Stimulated activated CD4-positive, alpha-beta T cell treated with anti-CD3 and anti-CD28 coated beads, Interleukin-4, amount 100 ng/mL, for 48 hours (primary cell): Measurements from ENCODE around the gene DLX2.
"Not testable (repeated sequence)": the region's sequence is repeated elsewhere in the genome, so short reads cannot be mapped to it uniquely, and the experiment has no call there.

ENCODE experiments used
- DNase-seq, 2 donors: peaks; one replicate each; pipeline ENCODE4 v3.0.0-alpha.2; 2020; ENCODE audit warnings: low read depth in 2 of 2

Gene DLX2

DNA sequence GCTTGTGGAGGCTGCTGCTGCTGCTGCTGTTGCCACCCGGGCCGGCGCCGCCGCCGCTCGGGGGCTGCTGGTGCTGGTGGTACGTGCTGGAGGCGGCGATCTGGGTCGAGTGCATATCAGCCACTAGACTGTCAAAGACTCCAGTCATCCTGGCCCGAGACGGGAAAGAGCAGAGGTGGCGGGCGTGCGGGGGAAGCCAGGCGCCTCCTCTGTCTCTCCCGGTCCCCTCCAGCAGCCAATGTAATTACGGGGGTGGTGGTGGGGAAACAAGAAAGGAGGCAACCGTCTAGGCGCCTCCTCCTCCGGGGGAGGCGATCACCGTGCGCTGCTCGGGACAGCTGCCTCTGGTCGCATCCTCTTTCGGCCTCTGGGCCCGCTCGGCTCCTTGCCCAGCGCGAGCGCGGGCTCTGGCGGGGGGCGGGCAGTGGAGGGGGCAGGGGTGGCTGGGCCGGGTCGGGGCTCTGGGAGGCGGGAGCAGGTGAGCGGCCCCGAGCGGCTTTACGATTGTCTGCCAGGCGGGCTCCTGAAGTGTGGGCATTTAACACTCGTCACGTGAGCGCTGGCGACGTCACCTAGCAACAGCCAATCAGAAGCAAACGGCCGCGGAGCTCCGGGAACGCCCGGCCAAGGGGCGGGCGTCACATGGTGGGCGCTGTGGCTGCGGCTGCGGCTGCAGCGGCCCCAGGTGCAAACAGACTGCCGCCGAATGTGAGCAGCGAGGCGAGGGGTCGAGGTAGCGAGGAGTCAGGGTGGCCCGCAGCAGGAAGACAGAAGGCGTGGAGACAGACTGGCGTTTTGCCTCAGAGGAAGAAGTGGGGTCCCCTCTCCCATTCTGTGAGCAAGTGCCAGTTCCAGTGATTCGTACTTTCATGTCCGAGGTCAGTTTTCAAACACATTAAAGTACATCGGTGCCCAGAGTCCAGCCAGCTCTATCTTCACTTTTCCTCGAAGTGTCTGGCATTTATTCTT, at the start of gene DLX2:
TSS of gene DLX2 (minus strand) at position 510 of the 969 bp plus-strand sequence. CDS start at position 148, 362 bp downstream.
- peak; percentile 67 to 74 for DNase-seq

DNA sequence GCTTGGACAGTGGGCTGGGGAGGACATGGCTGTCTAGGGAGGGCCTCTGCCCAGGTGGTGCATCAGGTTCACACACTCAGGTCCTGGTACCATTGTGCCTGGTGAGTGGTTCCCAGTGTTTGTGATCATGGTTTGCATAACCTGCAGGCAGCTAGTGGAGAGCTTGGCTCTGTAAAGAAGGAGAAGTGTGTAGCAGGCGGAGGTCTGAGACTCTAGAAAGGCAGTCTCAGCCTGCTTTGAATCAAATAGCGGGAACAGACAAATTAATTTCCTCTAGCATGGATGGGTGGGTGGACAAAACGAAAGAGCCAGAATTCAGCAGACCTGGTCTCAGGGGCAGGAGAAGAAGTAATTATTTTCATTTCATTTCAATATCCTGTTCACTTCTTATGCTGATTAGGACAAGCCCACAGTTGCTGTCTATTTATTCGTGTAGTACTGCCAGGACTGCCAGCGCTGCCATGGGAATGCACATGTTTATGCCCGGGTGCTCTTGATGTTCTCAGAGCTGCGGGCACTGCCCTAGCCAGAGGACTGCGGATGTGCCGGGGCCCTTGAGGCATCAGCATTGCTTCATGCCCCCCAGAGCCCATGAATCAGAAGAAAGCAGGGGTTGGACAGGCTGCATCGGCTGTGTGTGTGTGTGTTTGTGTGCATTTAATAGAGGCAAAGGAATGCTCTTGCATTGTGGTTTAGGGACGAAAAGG, 45.4 kb upstream of the DLX2 start:
- no peak for DNase-seq

DNA sequence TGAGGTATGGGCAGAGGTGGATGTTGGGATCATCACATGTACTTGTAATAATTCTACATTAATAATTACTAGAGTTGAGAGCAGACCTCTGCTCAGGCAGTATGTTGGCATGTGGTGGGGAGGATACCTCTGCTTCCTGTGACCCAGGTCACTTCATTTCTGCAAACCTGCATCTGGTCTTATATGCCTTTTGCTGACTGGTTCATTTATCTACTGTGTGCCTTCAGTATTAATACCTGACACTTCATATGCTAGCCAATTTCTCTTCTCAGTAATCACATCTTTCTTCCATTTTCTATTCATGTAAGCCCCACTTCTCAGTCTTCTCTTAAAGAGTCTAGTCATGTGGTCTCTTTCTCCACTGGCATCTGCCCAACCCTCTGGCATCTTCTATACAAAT, 41.1 kb upstream of the DLX2 start:
- DNase-seq = no peak

DNA sequence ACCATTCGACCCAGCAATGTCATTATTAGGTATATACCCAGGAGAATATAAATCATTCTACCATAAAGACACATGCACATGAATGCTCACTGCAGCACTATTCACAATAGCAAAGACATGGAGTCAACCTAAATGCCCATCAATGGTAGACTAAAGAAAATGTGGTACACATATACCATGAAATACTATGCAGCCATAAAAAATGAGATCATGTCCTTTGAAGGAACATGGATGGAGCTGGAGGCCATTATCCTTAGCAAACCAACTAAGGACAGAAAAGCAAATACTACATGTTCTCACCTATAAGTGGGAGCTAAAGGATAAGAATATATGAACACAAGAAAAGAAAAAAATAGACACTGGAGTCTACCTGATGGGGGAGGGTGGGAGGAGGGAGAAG, 36.0 kb upstream of the DLX2 start:
- not testable (repeated sequence) for DNase-seq

DNA sequence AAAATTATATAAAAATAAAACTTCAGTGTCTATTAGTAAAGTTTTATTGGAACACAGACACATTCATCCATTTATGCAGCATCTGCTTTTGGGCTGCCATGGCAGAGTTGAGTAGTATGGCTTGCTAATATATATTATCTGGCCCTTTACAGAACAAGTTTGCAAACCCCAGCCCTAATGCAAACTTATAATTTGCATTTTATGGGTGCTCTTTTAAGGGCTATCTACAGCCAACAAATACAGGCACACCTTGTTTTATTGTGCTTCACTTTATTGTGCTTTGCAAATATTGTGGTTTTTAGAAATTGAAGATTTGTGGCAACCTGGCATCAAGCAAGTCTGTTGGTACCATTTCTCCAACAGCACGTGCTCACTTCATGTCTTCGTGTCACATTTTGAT, 35.2 kb upstream of the DLX2 start:
- no peak for DNase-seq

DNA sequence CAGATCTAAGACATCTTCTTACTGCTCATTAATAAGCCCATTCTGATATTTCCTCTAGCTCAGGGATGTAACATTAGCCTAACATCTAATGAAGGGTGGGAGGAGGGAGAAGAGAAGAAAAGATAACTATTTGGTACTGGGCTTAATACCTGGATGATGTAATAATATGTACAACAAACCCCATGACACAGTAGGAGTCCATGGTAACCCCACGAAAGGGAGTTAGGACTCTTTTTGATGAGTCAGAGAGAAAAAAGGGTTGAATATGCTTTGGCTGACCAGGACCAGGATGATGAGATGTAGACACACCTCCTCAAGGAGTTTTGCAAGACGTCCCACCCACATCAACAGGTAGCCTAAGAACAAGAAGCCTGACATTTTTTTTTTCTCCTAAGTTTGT, 34.4 kb upstream of the DLX2 start:
- no peak for DNase-seq

DNA sequence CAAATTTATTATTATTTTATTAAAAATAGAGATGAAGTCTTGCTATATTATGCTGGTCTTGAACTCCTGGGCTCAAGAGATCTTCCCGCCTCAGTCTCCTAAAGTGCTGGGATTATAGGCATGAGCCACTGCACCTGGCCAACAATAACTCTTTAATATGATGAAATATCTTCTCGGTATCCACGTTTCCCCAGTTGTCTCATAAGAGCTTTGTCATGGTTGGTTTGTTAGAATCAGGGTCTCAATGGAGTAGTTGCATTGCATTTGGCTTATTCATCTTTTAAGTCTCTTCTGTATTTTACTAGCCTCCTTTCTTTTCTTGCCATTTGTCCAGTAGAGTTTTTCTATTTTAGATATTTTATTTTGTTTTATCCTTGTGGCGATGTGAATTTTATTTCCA, 32.7 kb upstream of the DLX2 start:
- no peak for DNase-seq

DNA sequence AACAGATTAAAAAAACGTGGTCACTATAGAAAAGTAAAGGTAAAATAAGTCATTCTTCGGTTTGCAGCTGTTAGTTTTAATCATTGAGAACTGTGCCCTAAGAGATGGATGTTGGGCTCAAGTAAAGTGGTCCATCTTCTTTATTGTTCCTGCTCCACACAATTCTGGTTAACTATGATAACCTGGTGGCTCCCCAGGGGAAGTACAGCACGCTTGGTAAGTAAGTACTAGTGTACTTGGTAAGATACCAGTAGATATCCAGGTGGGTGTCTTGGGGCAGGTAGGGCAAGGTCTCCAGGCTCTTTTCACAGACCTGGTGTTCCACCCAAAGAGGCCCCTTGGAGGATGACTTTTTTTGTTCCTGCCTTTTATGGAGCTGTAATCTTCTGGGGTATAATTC, 31.6 kb upstream of the DLX2 start:
- no peak for DNase-seq

DNA sequence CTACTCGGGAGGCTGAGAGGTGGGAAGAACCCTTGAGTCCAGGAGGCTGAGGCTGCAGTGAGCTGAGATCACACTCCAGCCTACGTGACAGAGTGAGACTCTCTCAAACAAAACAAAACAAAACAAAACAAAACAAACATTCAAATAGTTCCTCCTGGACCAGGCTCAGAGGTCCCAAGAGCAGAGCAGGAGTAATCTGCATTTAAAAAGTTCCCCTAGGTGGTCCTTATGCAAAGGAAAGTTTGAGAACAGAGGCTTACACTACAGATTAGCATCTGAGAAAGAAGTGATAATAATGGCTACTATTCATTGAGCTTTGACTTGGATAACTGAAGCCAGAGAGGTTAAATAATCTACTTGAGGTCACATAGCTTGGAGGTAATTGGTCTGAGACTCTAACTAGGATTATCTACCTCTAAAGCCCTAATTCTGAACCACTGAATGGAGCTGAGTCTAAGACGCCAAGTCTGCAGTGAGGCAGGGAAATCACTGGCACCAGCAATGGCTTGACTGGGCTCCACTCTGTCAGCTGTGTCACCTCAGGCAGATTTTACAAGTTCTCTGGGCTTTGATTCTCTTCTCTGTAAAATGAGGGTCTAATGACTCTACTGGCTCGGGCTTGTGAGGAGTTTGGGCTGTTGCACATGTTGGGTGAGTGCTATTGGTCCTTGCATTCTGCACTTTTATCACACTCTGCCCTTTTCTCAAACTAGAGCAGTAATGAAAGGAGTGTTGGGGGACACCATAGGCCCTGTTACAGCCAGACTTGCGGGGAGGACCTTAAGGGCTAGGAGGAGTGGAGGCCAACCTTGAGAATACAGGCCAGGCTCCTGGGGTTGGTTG, 29.2 kb upstream of the DLX2 start:
- DNase-seq = no peak

DNA sequence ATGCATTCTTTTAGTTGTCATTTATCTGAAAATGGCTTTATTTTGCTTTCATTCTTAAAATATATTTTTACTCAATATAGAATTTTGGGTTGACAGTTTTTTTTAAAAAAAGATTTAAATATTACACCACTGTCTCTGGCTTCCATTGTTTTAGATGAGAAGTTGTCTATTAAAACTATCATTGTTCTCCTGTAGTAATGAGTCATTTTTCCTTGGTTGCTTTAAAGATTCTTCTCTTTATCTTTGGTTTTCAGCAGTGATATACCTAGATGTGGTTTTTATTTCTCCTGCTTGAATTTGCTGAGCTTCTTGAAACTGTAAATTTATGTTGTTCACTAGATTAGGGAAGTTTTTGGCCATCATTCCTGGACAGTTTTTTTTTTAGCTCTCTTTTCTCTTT, 26.7 kb upstream of the DLX2 start:
- DNase-seq = no peak

DNA sequence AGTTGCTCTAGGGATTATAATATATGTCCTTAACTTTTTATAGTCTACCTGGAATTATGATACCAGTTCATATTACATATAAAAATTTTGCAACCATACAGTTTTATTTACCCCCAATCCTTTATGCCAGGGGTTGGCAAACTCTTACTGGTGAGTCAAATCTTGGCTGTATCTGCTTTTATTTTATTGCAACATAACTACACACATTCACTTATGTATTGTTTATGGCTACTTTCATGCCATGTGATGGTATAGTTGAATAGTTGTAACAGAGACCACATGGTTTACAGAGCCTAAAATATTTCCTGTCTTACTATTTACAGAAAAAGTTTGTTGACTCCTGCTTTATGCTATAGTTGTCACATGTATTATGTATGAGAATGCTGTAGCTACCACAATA, 25.8 kb upstream of the DLX2 start:
- DNase-seq = no peak

DNA sequence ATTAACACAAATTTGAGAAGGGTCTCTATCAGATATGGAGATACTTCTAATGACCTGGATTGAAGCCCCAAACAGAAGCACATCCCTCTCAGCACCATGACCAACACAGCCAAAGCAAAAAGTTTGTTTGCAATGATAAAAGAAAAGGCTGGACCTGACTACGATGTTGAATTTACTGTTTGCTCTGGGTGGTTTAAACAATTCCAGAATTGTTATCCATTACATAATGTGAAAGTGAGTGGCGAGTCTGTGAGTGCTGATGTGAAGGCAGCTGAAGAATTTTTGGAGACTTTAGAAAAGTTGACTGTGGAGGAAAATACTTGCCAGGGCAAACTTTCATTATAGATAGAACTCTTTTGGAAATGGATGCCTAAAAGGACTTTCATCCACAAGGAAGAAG, 17.4 kb upstream of the DLX2 start:
- DNase-seq = no peak

DNA sequence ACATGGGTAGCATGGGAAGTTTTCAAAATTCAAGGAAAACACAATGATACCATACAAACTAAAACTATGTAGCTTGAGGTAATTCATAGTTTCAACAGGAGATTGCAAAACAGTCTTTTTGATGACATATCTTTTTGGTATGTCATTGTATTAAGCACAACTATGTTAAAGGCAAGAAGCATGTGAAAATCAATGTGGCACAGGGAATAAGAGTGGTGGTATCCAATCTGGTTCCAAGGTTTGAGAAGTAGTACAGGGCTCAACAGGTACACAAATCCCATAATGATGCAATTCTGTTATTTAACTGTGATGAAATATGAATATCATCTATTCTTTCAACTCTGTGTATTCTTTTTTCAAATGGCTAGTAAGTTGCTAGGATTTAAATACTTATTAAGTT, 16.4 kb upstream of the DLX2 start:
- no peak for DNase-seq

DNA sequence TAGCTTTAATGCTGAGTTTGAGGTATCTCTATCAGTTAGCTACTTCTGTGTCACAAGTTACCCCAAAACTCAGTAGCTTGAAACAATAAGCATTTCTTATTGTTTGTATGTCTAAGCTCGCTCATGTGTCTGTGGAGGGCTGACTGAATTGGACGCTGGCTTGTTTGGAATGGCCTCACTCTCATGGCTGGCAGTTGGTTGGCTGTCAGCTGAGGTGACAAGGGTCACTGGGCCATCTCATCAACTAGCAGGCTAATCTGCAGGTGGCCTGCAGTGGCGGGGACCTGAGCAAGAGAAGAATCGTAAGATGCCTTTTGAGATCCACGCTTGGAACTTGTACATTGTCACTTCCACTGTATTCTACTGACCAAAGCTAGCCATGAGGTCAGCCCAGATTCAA, 13.4 kb upstream of the DLX2 start:
- DNase-seq = no peak

DNA sequence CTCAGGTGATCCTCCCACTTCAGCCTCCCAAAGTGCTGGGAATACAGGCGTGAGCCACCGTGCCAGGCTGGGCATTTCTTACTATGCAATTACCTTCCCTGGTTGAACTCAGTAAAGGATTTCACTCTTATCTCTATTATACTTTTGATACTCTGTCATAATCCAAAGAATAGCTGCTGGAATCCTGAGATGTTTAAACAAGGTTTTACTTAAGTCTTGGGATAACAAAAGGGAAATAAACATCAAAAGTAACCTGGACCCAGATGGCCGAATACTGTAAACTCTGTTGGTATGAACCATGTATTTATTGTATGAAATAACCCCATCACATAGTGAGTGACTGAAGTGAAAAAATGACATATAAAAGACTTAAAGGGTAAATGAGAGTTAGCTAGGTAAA, 11.9 kb upstream of the DLX2 start:
- no peak for DNase-seq

DNA sequence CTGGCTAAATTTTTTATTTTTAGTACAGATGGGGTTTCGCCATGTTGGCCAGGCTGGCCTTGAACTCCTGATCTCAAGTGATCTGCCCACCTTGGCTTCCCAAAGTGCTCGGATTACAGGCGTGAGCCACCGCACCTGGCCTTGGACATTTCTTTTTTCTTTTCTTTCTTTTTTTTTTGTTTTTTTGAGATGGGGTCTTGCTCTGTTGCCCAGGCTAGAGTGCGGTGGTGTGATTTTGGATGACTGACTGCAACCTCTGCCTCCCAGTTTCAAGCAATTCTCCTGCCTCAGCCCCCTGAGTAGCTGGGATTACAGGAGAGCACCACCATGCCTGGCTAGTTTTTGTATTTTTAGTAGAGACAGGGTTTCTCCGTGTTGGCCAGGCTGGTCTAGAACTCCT, 11.5 kb upstream of the DLX2 start:
- not testable (repeated sequence) for DNase-seq

DNA sequence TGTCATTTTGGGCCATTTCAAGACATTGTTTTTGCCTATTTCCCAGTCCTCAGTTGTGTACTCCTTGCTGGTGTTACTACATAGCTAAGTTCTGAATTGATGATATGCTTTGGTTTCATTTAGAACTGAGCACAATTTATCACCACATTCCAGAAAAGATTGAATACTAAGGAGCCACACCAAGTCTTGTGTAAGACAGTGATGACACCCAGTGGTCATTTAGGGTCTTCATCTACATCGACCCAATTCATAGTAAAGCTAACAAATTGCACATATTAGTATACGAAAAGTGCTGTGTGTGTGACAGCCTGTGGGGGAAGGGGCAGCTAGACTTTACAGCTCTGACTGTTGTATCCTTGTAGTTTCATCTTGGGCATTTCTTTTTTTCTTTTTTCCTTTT, 10.9 kb upstream of the DLX2 start:
- no peak for DNase-seq

DNA sequence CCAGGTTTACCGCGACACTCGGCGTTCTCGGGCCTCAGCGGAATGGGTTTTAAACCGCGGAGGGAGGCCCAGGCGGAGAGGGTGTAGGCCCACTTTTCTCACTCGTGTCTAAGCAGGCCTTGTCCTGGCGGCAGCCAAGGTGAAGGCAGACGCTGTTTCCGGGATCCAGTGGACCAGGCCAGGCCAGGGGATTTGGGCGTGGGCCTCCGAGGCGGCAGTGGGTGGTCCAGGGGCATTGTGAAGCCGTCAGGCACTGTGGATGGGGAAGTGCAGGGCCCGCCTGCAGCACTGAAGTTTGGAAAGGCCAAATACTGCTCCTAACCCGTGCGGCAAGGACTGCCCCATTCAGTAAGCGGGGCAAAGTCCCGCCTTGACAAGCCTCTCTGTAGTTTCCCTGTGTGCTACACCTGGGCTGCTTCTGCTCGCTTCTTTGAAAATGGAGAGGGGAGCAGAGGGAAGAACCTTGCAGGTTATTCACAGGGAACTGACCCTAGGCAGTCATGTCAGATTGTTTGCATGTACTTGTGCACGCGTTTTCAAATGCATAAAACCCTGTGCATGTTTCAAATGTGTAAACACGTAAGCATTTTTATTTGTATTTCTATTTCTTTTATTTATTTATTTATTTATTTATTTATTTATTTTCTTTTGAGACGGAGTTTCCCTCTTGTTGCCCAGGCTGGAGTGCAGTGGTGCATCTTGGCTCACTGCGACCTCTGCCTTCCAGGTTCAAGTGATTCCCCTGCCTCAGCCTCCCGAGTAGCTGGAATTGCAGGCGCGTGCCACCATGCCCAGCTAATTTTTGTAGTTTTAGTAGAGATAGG, 7.5 kb upstream of the DLX2 start:
- no peak for DNase-seq

DNA sequence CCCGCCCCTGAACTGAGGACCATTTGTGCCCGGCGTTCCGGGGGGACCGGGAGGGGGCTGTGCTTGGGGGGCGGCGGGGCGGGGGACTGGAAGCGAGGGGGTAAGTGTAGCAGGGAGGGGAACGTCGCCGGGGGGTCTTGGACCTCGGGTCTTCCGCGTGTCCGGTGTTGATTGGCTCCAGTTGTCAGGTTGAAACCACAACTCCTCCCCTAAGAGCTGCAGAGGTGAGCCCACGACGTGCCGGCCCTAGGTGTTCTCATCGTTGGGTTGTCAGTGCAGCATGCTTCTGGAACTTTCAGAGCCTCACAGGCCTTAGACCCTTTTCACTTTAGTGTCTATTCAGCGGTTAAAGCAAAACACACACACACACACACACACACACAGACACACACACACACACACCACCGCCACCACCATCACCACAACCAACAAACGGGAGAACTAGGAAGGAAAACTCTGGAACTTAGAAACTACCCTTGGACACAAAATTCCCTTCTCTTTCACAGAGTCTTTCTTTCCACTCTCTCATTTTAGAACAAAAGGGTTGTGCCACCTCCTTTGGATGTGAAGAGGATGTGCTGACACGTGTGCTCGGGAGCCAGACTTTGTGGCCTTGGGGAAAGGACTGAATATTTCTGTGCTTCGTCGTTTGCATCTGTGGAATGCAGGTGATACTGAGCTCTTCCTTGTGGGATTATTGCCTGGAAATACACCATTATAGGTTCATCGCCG, 6.7 kb upstream of the DLX2 start:
- DNase-seq = no peak

DNA sequence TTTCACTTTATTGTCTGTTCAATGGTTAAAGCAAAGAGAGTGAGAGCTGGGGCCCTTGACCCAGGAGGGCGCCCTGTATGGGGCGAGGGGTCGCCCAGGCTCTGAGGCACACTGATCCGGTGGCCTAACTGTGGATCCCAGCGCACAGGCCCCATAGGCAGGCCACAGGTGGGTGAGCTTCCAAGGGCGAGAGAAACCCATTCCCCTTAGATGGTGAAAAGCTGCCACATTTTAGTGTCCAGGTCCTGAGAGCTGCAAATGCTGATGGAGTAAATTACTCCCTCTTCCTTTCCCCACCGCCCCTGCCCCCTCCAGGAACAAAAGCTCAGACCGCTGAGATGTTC, 5.9 kb upstream of the DLX2 start:
- no peak for DNase-seq
